ENCODE results near the gene CD180.

DNA sequence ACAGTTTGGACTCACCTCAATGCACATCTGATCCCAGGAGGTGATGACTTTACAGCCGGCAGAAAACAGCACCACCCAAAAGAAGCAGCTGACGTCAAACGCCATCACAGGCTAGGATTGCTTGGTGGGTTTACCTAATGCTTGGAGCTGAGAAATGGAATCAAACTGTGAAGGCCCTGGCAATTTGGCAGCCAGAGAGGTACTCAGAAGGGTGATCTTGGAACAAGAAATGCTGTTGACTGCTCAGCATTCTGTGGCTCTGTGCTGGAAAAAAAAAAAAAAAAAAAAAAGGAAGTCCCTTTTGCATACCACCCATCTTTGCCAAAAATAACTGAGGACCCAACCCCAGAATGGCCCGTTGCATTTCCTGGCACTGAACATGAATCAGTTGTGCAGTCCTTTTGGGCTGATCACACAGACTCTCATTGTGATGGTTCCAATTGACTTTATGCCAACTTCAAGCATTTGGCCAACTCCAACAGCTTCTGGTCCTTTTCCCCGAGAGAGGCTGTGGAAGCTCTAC lies at the start of gene CD180:
- TF ChIP-seq, protein P1, sequence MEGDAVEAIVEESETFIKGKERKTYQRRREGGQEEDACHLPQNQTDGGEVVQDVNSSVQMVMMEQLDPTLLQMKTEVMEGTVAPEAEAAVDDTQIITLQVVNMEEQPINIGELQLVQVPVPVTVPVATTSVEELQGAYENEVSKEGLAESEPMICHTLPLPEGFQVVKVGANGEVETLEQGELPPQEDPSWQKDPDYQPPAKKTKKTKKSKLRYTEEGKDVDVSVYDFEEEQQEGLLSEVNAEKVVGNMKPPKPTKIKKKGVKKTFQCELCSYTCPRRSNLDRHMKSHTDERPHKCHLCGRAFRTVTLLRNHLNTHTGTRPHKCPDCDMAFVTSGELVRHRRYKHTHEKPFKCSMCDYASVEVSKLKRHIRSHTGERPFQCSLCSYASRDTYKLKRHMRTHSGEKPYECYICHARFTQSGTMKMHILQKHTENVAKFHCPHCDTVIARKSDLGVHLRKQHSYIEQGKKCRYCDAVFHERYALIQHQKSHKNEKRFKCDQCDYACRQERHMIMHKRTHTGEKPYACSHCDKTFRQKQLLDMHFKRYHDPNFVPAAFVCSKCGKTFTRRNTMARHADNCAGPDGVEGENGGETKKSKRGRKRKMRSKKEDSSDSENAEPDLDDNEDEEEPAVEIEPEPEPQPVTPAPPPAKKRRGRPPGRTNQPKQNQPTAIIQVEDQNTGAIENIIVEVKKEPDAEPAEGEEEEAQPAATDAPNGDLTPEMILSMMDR (IDR thresholded peaks at IDR 0.05 in 2 of 3, conservative IDR thresholded peaks at IDR 0.05 in 1 of 3; ENCODE audit: borderline replicate concordance in 1 of 3, insufficient read depth in 1 of 3, low read depth in 2 of 3, low read length in 2 of 3): no peak
- no peak for TF ChIP-seq YY1 (IDR thresholded peaks at IDR 0.05; ENCODE audit: extremely low read depth, insufficient replicate concordance, low read depth, low read length)
- TF ChIP-seq EZH2phosphoT487 (IDR thresholded peaks at IDR 0.05; ENCODE audit: borderline replicate concordance): no peak
- TF ChIP-seq SRF (IDR thresholded peaks at IDR 0.05; ENCODE audit: low read depth): no peak
- TF ChIP-seq POLR2A (IDR thresholded peaks at IDR 0.05; ENCODE audit: borderline replicate concordance, extremely low read depth, insufficient read depth, insufficient read length): no peak
- TF ChIP-seq CEBPB (IDR thresholded peaks at IDR 0.05; ENCODE audit: low read depth): no peak
- TF ChIP-seq RAD21 (IDR thresholded peaks at IDR 0.05; ENCODE audit: low read depth): no peak
- TF ChIP-seq EZH2 (IDR thresholded peaks at IDR 0.05): no peak
- TF ChIP-seq, protein P2, sequence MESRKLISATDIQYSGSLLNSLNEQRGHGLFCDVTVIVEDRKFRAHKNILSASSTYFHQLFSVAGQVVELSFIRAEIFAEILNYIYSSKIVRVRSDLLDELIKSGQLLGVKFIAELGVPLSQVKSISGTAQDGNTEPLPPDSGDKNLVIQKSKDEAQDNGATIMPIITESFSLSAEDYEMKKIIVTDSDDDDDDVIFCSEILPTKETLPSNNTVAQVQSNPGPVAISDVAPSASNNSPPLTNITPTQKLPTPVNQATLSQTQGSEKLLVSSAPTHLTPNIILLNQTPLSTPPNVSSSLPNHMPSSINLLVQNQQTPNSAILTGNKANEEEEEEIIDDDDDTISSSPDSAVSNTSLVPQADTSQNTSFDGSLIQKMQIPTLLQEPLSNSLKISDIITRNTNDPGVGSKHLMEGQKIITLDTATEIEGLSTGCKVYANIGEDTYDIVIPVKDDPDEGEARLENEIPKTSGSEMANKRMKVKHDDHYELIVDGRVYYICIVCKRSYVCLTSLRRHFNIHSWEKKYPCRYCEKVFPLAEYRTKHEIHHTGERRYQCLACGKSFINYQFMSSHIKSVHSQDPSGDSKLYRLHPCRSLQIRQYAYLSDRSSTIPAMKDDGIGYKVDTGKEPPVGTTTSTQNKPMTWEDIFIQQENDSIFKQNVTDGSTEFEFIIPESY (IDR thresholded peaks at IDR 0.05; ENCODE audit: extremely low read depth, insufficient replicate concordance, low read length): no peak
- TF ChIP-seq EGR1 (IDR thresholded peaks at IDR 0.05; ENCODE audit: low read depth): no peak
- TF ChIP-seq POLR2AphosphoS5 (IDR thresholded peaks at IDR 0.05; ENCODE audit: low read depth, low read length): no peak

All from HCT116 (cell line).